ENCODE data around the gene UGT1A10.

GRCh38 chr2:233758849-233759248 is 122.6 kb downstream of the UGT1A10 start:
- TF ChIP-seq EZH2 (IDR thresholded peaks at IDR 0.05; ENCODE audit: borderline replicate concordance, insufficient read depth, low read length, poor library complexity, severe bottlenecking) (no peak), POLR2AphosphoS5 (IDR thresholded peaks at IDR 0.05) (no peak), EP300 (conservative IDR thresholded peaks at IDR 0.05; ENCODE audit: poor library complexity, severe bottlenecking) (no peak), REST (IDR thresholded peaks at IDR 0.05; ENCODE audit: borderline replicate concordance) (no peak)
- TF ChIP-seq, protein P1, sequence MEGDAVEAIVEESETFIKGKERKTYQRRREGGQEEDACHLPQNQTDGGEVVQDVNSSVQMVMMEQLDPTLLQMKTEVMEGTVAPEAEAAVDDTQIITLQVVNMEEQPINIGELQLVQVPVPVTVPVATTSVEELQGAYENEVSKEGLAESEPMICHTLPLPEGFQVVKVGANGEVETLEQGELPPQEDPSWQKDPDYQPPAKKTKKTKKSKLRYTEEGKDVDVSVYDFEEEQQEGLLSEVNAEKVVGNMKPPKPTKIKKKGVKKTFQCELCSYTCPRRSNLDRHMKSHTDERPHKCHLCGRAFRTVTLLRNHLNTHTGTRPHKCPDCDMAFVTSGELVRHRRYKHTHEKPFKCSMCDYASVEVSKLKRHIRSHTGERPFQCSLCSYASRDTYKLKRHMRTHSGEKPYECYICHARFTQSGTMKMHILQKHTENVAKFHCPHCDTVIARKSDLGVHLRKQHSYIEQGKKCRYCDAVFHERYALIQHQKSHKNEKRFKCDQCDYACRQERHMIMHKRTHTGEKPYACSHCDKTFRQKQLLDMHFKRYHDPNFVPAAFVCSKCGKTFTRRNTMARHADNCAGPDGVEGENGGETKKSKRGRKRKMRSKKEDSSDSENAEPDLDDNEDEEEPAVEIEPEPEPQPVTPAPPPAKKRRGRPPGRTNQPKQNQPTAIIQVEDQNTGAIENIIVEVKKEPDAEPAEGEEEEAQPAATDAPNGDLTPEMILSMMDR (IDR thresholded peaks at IDR 0.05; ENCODE audit: poor library complexity, severe bottlenecking), result no peak

Measured in neural cell (in vitro differentiated cells).